Activated T-helper 1 cell treated with Interleukin-2 at 50 U/mL for 16 hours (primary cell): Measurements from ENCODE around the gene ADGRL1.
A peak's percentile ranks its signal among the peaks of the same experiment; 100 is the strongest.
"Not testable (repeated sequence)": the region's sequence is repeated elsewhere in the genome, so short reads cannot be mapped to it uniquely, and the experiment has no call there.

Experiments
- DNase-seq: peaks from one replicate; pipeline ENCODE4 v3.0.0-alpha.2; 2020; ENCODE audit warnings: low read depth

The ADGRL1 gene

GRCh38 chr19:14161305-14161704 is 44.7 kb downstream of the ADGRL1 start:
- no peak for DNase-seq

DNA sequence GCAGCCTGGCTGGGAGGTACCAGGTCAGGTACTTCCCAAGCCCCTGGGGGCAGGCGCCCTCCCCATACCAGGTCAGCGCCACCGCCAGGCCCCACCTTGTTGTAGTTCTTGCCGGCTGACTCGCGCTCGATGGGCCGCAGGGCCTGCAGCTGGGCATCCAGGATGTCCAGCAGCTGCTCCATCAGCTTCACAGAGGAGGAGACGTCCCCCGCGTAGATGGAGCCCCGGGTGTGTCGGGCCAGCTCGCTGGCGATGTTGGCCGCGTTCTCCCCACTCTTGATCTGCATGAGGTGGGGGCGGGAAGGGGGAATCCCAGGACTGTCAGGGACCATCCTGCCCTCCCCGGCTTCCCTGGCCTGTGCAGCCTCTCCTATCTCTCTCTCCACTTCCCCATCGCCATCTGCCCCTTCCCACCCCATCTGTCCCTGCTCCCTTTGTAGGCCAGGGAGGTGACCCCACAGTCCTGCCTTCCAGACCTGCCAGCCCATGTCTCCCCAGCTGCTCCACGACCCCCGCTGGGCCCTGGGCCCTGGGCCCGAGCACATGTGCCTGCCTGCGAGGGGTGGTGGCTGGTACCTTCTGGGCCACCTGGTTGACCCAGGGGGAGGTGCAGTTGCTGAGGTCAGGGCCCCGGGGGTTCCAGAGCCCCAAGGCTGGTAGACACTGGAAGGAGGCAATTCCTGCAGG is 45.8 kb downstream of the ADGRL1 start:
- no peak for DNase-seq

GRCh38 chr19:14159059-14159458 is 46.9 kb downstream of the ADGRL1 start:
- no peak for DNase-seq

DNA sequence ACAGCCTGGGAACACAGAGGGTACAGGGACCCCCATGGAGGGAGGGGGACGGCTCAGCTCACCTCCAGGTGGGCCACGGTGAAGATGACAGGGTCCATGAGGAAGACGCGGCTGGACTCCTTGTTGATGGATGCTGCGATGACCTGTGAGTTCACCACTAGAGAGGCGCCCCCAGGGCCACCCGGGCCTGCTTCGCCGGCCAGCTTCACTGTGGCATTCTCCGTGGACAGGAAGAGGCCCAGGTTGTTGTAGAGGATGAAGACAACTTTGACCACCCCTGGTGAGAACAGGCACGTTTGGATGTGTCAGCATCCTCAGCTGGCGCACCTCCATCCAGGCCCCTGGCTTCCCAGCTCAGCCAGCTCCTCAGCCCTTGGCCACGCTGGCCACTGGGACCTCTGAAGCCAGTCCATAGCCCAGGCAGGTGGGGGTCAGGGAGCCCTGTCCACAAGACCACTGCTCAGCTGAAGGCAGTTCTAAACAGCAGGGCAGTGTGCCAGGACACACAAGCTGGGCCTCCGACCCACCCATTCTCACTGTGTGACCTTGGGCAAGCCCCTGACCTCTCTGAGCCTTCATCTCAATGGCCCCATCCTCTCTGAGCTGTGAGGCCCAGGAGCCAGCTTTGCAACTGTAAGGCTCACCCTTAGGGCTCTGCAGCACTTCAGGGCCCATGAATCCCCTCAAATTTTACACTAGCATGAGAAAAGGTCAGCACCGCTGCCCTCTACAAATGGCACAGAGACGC is 47.5 kb downstream of the ADGRL1 start:
- no peak for DNase-seq

GRCh38 chr19:14156971-14157717 is 48.8 kb downstream of the ADGRL1 start:
- DNase-seq: no peak

GRCh38 chr19:14156122-14156521 is 49.8 kb downstream of the ADGRL1 start:
- DNase-seq: no peak

- DNase-seq: no peak
Measured at GRCh38 chr19:14155371-14155770, 50.6 kb downstream of the ADGRL1 start.

- DNase-seq: no peak
Measured at GRCh38 chr19:14152713-14153112, 53.3 kb downstream of the ADGRL1 start.

- no peak for DNase-seq
Measured at GRCh38 chr19:14150770-14151661, 55.0 kb downstream of the ADGRL1 start.

- no peak for DNase-seq
Measured at GRCh38 chr19:14150041-14150769, 55.8 kb downstream of the ADGRL1 start.

DNA sequence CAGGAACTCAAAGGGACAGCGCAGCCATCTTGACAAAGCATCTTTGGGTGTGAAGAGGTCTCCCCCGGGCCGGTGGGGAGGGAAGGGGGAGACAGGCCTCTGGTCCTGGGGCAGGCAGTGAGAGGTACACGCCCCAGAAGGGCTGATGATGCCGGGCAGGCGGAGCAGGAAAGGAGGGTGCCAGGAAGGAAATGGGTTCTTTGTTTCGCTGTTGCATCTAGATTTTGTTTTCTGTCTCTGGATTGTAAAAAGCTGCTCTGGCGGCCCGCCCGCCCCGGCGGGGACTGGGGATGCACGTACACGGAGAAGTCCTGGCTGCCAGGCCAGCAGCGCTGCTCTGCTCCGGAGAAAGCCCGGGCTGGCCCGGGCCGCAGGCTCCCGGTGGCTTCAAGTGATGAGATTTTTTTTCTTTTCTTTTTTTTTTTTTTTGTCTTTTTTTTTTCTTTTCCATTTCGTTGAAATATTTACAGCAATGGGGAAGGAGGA is 56.4 kb downstream of the ADGRL1 start:
- peak; percentile 52 for DNase-seq

GRCh38 chr19:14148751-14149410 is 57.1 kb downstream of the ADGRL1 start:
- DNase-seq: no peak

GRCh38 chr19:14147797-14148605 is 58.0 kb downstream of the ADGRL1 start:
- peak; percentile 33 for DNase-seq

DNA sequence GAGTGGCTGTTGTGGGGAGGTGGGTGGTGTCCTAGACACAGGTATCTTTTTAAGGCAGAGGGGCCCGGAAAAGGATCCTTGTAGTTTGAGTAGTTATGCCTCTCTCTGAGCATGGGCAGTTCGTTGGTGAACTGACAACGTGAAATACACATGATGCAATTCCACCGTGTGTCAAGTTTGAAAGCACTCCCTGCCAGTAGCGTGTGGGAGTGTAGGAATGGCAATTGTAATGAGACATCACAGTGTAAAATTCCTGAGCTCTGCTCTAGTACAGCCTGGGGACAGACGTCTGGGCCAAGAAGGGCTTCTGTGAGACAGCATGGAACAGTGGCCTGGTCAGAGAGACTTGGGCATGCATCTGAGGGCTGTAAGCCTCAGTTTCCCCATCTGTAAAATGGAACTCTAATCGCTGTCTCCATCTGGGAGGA is 59.2 kb downstream of the ADGRL1 start:
- DNase-seq: no peak

DNA sequence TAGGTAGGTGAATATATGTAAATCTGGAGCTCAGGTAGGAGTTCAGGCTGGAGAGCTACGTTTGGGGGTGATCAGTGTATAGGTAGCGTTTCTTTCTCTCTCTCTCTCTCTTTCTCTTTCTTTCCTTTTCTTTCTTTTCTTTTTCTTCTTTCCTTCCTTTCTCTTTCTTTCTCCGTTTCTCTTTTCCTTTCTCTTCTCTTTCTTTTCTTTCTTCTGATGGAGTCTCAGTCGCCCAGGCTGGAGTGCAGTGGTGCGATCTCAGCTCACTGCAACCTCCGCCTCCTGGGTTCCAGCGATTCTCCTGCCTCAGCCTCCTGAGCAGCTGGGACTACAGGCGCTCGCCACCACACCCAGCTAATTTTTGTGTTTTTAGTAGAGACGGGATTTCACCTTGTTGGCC is 59.8 kb downstream of the ADGRL1 start:
- DNase-seq: not testable (repeated sequence)

DNA sequence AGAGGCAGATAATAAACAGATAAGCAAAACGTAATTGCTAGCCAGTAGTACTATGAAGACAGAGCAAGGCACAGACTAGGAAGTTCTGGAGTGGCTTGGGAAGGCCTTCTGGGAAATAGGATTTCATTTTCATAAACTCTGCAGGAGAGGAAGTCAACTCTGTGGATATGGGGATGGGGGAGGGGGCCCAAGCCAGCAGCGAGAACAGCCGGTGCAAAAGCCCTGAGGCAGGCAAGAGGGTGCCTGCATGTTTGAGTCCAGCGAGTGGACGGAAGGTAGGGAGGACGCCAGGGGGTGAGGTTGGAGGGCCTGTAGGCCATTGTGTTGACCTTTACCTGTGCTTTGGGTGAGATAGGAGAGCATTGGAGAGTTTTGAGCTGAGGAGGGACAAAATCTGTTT is 60.6 kb downstream of the ADGRL1 start:
- DNase-seq: no peak

- DNase-seq: no peak
Measured at GRCh38 chr19:14142262-14143190, 63.4 kb downstream of the ADGRL1 start.

DNA sequence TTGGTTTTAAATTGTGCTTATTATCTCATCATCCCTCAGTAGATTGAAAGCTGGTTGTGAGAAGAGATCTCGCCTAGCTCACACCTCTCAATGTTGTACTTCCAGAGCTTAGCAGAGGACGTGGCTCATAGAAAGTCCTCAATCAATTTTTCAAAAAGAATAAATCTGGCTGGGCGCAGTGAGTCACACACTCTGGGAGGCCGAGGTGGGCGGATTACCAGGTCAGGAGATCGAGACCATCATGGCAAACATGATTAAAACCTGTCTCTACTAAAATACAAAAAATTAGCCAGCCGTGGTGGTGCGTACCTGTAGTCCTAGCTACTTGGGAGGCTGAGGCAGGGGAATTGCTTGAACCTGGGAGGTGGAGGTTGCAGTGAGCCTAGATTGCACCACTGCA is 64.9 kb downstream of the ADGRL1 start:
- DNase-seq: no peak

- no peak for DNase-seq
Measured at GRCh38 chr19:14139944-14140343, 66.0 kb downstream of the ADGRL1 start.
